Measurements from ENCODE around the gene GID4. TPM values are rescaled to one million over a fixed set of nuclear protein-coding genes. Genes with fewer than 3 reads are reported as not detected.

Gene GID4
- total RNA-seq, 1 experiment from 2014 or later = 11.4 TPM

GRCh38 chr17:18038149-18038850, 908 bp upstream of the GID4 start:
- H3K9me3 Mint-ChIP-seq = no peaks in the 10 kb centered on the region; a peak in 2 of 5 replicates
- Histone ChIP-seq H2AFZ (ENCODE audit: low read length) (no peak overlapping the region), H3K56ac (ENCODE audit: insufficient read length, low read depth, low read length) (no peak overlapping the region), H4K20me1 (ENCODE audit: control insufficient read depth, insufficient read depth, insufficient read length) (no peaks in the 10 kb centered on the region), H2AK5ac (ENCODE audit: insufficient read length, low read length) (no peak overlapping the region), H4K8ac (replicated peaks; ENCODE audit: insufficient read length, low read depth, low read length) (no peak overlapping the region), H3K9me3 (ENCODE audit: control insufficient read depth, low read depth, low read length) (no peaks in the 10 kb centered on the region), H4K5ac (ENCODE audit: insufficient read length, low read depth, low read length) (no peak overlapping the region), H3T11ph (ENCODE audit: low read length) (no peak overlapping the region), H3K23me2 (ENCODE audit: insufficient read length, low read depth, low read length, poor library complexity, severe bottlenecking) (peaks cover 12% of the 10 kb centered on the region), H3K9ac (ENCODE audit: extremely low read depth, insufficient read length, low read length) (peak overlapping the region; percentile 62), H2BK12ac (ENCODE audit: insufficient read length, low read depth, low read length) (no peak overlapping the region), H3K79me2 (ENCODE audit: insufficient read depth, low read length) (no peaks in the 10 kb centered on the region), H3K79me1 (ENCODE audit: insufficient read depth, low read depth, low read length, poor library complexity, severe bottlenecking) (no peaks in the 10 kb centered on the region), H4K91ac (ENCODE audit: insufficient read length, low read depth, low read length) (no peak overlapping the region), H3K18ac (ENCODE audit: insufficient read length, low read depth, low read length) (peak overlapping the region; percentile 59), H3K14ac (ENCODE audit: insufficient read depth, low read length) (0 out of 2 replicates have a peak overlapping the region, but pooled peaks have one; percentile 6), H2BK15ac (ENCODE audit: low read depth, low read length) (no peak overlapping the region), H3K23ac (ENCODE audit: insufficient read length, low read depth, low read length) (no peak overlapping the region), H3K27me3 (ENCODE audit: insufficient read depth, low read length) (no peaks in the 10 kb centered on the region), H2BK5ac (ENCODE audit: insufficient read length, low read length) (no peak overlapping the region), H3K27ac (ENCODE audit: insufficient read length, low read depth, low read length) (no peak overlapping the region), H2BK20ac (ENCODE audit: low read depth, low read length, poor library complexity, severe bottlenecking) (no peak overlapping the region), H3K4ac (ENCODE audit: low read depth, low read length) (no peak overlapping the region), H3K4me1 (ENCODE audit: insufficient read depth, low read length) (no peaks in the 10 kb centered on the region; the same call in 1 of the 2 replicates), H3K4me2 (ENCODE audit: insufficient read depth, insufficient read length, low read length) (peak overlapping the region; percentile 73), H2BK120ac (ENCODE audit: low read depth, low read length, poor library complexity, severe bottlenecking) (no peak overlapping the region)
- TF ChIP-seq, protein P1, sequence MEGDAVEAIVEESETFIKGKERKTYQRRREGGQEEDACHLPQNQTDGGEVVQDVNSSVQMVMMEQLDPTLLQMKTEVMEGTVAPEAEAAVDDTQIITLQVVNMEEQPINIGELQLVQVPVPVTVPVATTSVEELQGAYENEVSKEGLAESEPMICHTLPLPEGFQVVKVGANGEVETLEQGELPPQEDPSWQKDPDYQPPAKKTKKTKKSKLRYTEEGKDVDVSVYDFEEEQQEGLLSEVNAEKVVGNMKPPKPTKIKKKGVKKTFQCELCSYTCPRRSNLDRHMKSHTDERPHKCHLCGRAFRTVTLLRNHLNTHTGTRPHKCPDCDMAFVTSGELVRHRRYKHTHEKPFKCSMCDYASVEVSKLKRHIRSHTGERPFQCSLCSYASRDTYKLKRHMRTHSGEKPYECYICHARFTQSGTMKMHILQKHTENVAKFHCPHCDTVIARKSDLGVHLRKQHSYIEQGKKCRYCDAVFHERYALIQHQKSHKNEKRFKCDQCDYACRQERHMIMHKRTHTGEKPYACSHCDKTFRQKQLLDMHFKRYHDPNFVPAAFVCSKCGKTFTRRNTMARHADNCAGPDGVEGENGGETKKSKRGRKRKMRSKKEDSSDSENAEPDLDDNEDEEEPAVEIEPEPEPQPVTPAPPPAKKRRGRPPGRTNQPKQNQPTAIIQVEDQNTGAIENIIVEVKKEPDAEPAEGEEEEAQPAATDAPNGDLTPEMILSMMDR (conservative IDR thresholded peaks at IDR 0.05) = no peak
- no CpG with 5 or more reads among the region's 13 CpGs for WGBS (ENCODE audit: extremely low coverage, insufficient read length, low lambda C conversion rate)
- no peak for DNase-seq
- H3K36me3 Mint-ChIP-seq (ENCODE audit: insufficient read depth in 1 of 3, low read depth in 3 of 3) = peaks cover 0 to 2% (median 0%) of the 10 kb centered on the region in 3 experiments; a peak in 1 of 7 replicates
- peak overlapping the region in 2 of 3 experiments; percentile 62 to 92; a peak in 3 of 7 replicates for H3K27ac Mint-ChIP-seq
- H3K4me3 Mint-ChIP-seq = peak overlapping the region; percentile 86 to 97
- H3K4me1 Mint-ChIP-seq = peaks cover 30 to 35% of the 10 kb centered on the region in 2 experiments
- peaks cover 4% of the 10 kb centered on the region for H3K27me3 Mint-ChIP-seq (ENCODE audit: low read depth)
